Testis (tissue), 3 donors: ENCODE data around the gene PIP5K1B. TPM values are rescaled to one million over a fixed set of nuclear protein-coding genes. Genes with fewer than 3 reads are reported as not detected.
"Not testable (repeated sequence)": the region's sequence is repeated elsewhere in the genome, so short reads cannot be mapped to it uniquely, and the experiment has no call there.

Source experiments
- DNase-seq: peaks from one replicate; pipeline ENCODE4 v3.0.0-alpha.2; 2019
- H3K27ac ChIP-seq, 2 donors: fragments of 200-600 bp; sonication (generic); one replicate each; pipeline ENCODE4 v1.5.1; 2019
- H3K27me3 ChIP-seq: fragments of 200-600 bp; sonication (generic); one replicate; pipeline ENCODE4 v1.5.1; 2019
- H3K36me3 ChIP-seq: fragments of 200-600 bp; sonication (generic); one replicate; pipeline ENCODE4 v1.5.1; 2017; ENCODE audit warnings: low read depth; ENCODE audit errors: missing control alignments
- H3K4me1 ChIP-seq: fragments of 200-600 bp; sonication (generic); one replicate; pipeline ENCODE4 v1.5.1; 2019
- H3K4me3 ChIP-seq, 2 donors: fragments of 200-600 bp; sonication (generic); one replicate each; pipeline ENCODE4 v1.5.1; 2017 to 2019
- H3K9me3 ChIP-seq: fragments of 200-600 bp; sonication (generic); one replicate; pipeline ENCODE4 v1.5.1; 2017
- CTCF ChIP-seq, 3 experiments: fragments of 450-650 bp in 2 of 3; fragments of 200-600 bp in 1 of 3; sonication (generic) in 1 of 3; IDR thresholded peaks; one replicate each; pipeline ENCODE4 v1.5.1; 2016 to 2019; ENCODE audit warnings: antibody characterized with exemption in 3 of 3, mild to moderate bottlenecking in 2 of 3, moderate library complexity in 1 of 3
- POLR2A ChIP-seq: fragments of 450-650 bp; IDR thresholded peaks from one replicate; pipeline ENCODE4 v1.6.1; 2017; ENCODE audit warnings: antibody characterized with exemption, mild to moderate bottlenecking, moderate library complexity
- WGBS, 2 donors: methylation state at CpG; one replicate each; pipeline ENCODE4 v1.1.5; 2018; 5-methylcytosine and 5-hydroxymethylcytosine counted together
- intact Hi-C: fragments of 100-400 bp; cut with DNase I; formaldehyde crosslinking; loops from one replicate; pipeline ENCODE4 v1.15.1; 2023; ENCODE audit warnings: low total_unique reads
- polyA plus RNA-seq: library from polyadenylated mRNA; stranded (reverse); fragments of 350-450 nt; fragmentation: Illumina TruSeq; extraction: RNeasy Lipid Tissue Mini Kit (QIAGEN cat#74804); gene quantifications from one replicate; pipeline ENCODE4 v1.2.3, GENCODE V29; 2014; ENCODE audit warnings: low read depth, low replicate concordance; ENCODE audit not compliant: insufficient read depth
- total RNA-seq, 2 donors: library from RNA; depleted of rRNA; stranded (reverse); fragments of >200 nt; gene quantifications; one replicate each; pipeline ENCODE4 v1.2.3, GENCODE V29; 2016

The PIP5K1B gene
- total and polyA plus RNA-seq, 3 donors from 2014 or later: 53.6 to 70.5 (median 66.9) TPM

- intact Hi-C loops: no loop called here
- Histone ChIP-seq H3K27ac (no peak overlapping the region), H3K4me3 (no peak overlapping the region), H3K27me3 (no peaks in the 10 kb centered on the region), H3K4me1 (peaks cover 12% of the 10 kb centered on the region), H3K9me3 (no peaks in the 10 kb centered on the region), H3K36me3 (no peaks in the 10 kb centered on the region)
- TF ChIP-seq POLR2A (no peak), CTCF (IDR thresholded peaks at IDR 0.05) (no peak)
- 88% methylated on average over 4 of the region's 4 CpGs for WGBS, 2 donors
- no peak for DNase-seq
These were observed 340.8 kb downstream of the PIP5K1B start for GRCh38 chr9:69045821-69046220.

- DNase-seq: no peak
- H3K9me3 ChIP-seq: no peaks in the 10 kb centered on the region
- TF ChIP-seq CTCF (IDR thresholded peaks at IDR 0.05) (no peak), POLR2A (no peak)
- no peak overlapping the region for H3K4me3 ChIP-seq
- intact Hi-C loops: no loop called here
- 58 to 66% methylated on average over 4 of the region's 4 CpGs for WGBS, 2 donors
- no peaks in the 10 kb centered on the region for H3K27me3 ChIP-seq
- no peak overlapping the region for H3K27ac ChIP-seq
- H3K4me1 ChIP-seq: peaks cover 12% of the 10 kb centered on the region
- H3K36me3 ChIP-seq: no peaks in the 10 kb centered on the region
These were observed 341.7 kb downstream of the PIP5K1B start for GRCh38 chr9:69046723-69047122.

- Histone ChIP-seq H3K9me3 (no peaks in the 10 kb centered on the region), H3K27me3 (no peaks in the 10 kb centered on the region), H3K27ac (no peak overlapping the region), H3K4me1 (peaks cover 9% of the 10 kb centered on the region), H3K36me3 (no peaks in the 10 kb centered on the region), H3K4me3 (no peak overlapping the region)
- WGBS, 2 donors: 47 to 65% methylated on average over 4 of the region's 4 CpGs
- intact Hi-C loops: no loop called here
- TF ChIP-seq POLR2A (no peak), CTCF (IDR thresholded peaks at IDR 0.05) (no peak)
- no peak for DNase-seq
These were observed 342.3 kb downstream of the PIP5K1B start for GRCh38 chr9:69047371-69047770.

- Histone ChIP-seq H3K4me1 (peaks cover 8% of the 10 kb centered on the region), H3K27ac (no peak overlapping the region), H3K36me3 (no peaks in the 10 kb centered on the region), H3K27me3 (no peaks in the 10 kb centered on the region), H3K4me3 (no peak overlapping the region), H3K9me3 (no peaks in the 10 kb centered on the region)
- no peak for DNase-seq
- 62 to 71% methylated on average over 6 of the region's 6 CpGs for WGBS, 2 donors
- intact Hi-C loops: no loop called here
- TF ChIP-seq POLR2A (no peak), CTCF (IDR thresholded peaks at IDR 0.05) (no peak)
These were observed 344.1 kb downstream of the PIP5K1B start for GRCh38 chr9:69049094-69049493.

GRCh38 chr9:69050936-69051335 lies 345.9 kb downstream of the PIP5K1B start:
- H3K36me3 ChIP-seq, intact Hi-C loops, H3K27ac ChIP-seq, H3K4me3 ChIP-seq, H3K9me3 ChIP-seq, DNase-seq, H3K27me3 ChIP-seq: not testable (repeated sequence)
- WGBS, 2 donors: 78 to 80% methylated on average over 12 of the region's 12 CpGs
- H3K4me1 ChIP-seq: peaks cover 14% of the 10 kb centered on the region
